Measurements from ENCODE around the gene NOC4L.

DNA sequence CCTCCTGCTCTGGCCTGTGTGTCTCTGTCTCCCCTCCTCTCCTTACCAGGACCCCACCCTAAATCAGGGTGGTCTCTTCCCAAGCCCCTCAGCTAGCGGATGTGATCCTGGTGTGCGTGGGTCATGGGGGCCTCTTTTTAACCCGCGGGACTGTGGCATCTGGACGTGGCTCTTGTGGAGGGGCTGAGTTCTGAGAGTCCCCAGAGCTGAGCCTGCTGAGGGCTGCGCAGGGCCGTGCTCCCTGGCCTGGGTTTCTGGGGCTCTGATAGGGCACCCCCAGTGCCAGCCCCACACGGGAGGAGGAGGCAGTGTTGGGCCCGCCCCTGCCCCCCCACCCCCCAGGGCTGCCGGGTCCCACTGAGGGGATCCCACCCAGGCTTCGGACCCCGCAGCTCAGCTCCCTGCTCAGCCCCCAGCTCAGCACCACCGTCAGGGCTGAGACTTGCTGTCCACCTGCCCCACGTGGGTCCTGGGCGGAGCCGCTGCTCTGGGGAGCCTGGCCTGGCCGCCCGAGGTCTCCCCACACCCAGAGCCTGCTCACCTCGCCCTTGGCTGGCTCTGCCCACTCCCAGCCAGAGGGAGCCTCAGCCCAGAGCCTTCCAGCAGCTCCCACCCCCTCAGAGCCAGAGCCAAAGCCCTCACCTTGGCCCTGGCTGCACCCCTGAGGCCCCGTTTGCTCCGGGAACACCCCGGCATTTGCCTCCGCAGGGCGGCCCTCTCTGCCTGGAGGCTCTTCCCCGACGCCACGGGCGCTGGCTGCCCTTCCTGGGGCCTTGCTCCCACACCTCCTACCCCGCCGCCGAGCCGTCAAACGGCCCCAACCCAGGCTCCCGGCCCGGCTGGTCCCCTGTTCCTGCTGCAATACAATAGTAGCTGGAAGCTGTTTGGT lies 31.5 kb downstream of the NOC4L start:
- TF ChIP-seq TAF1 (IDR thresholded peaks at IDR 0.05; ENCODE audit: low read depth) (no peak), YY1 (IDR thresholded peaks at IDR 0.05; ENCODE audit: low read depth) (no peak), FOXM1 (IDR thresholded peaks at IDR 0.05; ENCODE audit: borderline replicate concordance, low read depth) (no peak), EP300 (IDR thresholded peaks at IDR 0.05; ENCODE audit: borderline replicate concordance) (no peak), RAD21 (IDR thresholded peaks at IDR 0.05; ENCODE audit: low read depth) (no peak), CEBPB (IDR thresholded peaks at IDR 0.05) (no peak), CREB1 (IDR thresholded peaks at IDR 0.05; ENCODE audit: low read depth) (no peak)
- TF ChIP-seq, protein P1, sequence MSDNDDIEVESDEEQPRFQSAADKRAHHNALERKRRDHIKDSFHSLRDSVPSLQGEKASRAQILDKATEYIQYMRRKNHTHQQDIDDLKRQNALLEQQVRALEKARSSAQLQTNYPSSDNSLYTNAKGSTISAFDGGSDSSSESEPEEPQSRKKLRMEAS (IDR thresholded peaks at IDR 0.05), result no peak
- TF ChIP-seq, protein P2, sequence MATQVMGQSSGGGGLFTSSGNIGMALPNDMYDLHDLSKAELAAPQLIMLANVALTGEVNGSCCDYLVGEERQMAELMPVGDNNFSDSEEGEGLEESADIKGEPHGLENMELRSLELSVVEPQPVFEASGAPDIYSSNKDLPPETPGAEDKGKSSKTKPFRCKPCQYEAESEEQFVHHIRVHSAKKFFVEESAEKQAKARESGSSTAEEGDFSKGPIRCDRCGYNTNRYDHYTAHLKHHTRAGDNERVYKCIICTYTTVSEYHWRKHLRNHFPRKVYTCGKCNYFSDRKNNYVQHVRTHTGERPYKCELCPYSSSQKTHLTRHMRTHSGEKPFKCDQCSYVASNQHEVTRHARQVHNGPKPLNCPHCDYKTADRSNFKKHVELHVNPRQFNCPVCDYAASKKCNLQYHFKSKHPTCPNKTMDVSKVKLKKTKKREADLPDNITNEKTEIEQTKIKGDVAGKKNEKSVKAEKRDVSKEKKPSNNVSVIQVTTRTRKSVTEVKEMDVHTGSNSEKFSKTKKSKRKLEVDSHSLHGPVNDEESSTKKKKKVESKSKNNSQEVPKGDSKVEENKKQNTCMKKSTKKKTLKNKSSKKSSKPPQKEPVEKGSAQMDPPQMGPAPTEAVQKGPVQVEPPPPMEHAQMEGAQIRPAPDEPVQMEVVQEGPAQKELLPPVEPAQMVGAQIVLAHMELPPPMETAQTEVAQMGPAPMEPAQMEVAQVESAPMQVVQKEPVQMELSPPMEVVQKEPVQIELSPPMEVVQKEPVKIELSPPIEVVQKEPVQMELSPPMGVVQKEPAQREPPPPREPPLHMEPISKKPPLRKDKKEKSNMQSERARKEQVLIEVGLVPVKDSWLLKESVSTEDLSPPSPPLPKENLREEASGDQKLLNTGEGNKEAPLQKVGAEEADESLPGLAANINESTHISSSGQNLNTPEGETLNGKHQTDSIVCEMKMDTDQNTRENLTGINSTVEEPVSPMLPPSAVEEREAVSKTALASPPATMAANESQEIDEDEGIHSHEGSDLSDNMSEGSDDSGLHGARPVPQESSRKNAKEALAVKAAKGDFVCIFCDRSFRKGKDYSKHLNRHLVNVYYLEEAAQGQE (IDR thresholded peaks at IDR 0.05; ENCODE audit: low read depth), result no peak

All from Ishikawa (cell line).